ENCODE measurements around the gene MYH11.

DNA sequence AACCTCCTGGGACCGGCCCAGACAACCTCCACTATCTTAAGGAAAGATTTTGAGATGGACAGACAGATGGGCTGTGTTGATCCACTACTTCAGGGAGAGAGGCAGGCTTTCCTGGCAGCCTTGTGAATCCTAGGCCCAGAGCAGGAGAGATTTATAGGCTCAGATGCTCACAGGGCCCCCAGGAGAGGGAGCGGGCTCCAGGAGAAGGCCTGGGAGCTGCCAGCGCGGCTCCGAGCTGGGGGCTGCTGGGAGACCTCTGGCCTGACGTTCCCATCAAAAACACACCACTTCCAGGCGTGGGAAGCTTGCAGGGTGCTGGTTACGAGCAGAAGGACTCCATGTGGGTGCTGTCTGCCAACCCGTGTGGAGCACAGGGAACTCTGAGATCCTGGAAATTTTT lies 53.2 kb downstream of the MYH11 start:
- TF ChIP-seq POLR2A (IDR thresholded peaks at IDR 0.05) (no peak), CTCF (IDR thresholded peaks at IDR 0.05 in 8 of 11, conservative IDR thresholded peaks at IDR 0.05 in 3 of 11) (no peak), POLR2AphosphoS5 (IDR thresholded peaks at IDR 0.05) (no peak)

Data from spleen (tissue), 7 donors.